KMS-11 (cell line): ENCODE data around the gene FBXO45.
"Not testable (repeated sequence)": the region's sequence is repeated elsewhere in the genome, so short reads cannot be mapped to it uniquely, and the experiment has no call there.

Experiments used
- H2AFZ ChIP-seq: fragments of 200-600 bp; sonication (generic); 2 replicates; pipeline ENCODE4 v1.6.1; 2016; ENCODE audit warnings: antibody characterized with exemption, mixed run types, low read depth
- H3K27ac ChIP-seq: fragments of 200-600 bp; sonication (generic); 2 replicates; pipeline ENCODE4 v1.6.1; 2016; ENCODE audit warnings: mild to moderate bottlenecking, mixed run types
- H3K27me3 ChIP-seq: fragments of 200-600 bp; sonication (generic); 2 replicates; pipeline ENCODE4 v1.6.1; 2017; ENCODE audit warnings: mild to moderate bottlenecking, low read depth, mixed run types, moderate library complexity; ENCODE audit not compliant: insufficient read depth
- H3K36me3 ChIP-seq: fragments of 200-600 bp; sonication (generic); 2 replicates; pipeline ENCODE4 v1.6.1; 2017; ENCODE audit warnings: mild to moderate bottlenecking, mixed run types; ENCODE audit not compliant: insufficient read depth
- H3K4me1 ChIP-seq: fragments of 200-600 bp; sonication (generic); 2 replicates; pipeline ENCODE4 v1.6.1; 2016; ENCODE audit warnings: mild to moderate bottlenecking, low read depth, mixed run types; ENCODE audit not compliant: poor library complexity, severe bottlenecking
- H3K4me2 ChIP-seq: fragments of 200-600 bp; sonication (generic); 2 replicates; pipeline ENCODE4 v1.7.0; 2016; ENCODE audit warnings: mild to moderate bottlenecking, mixed run types
- H3K4me3 ChIP-seq: fragments of 200-600 bp; sonication (generic); IDR thresholded peaks from 2 replicates; pipeline ENCODE4 v1.6.1; 2017; ENCODE audit warnings: low read depth, low read length, mixed read lengths; ENCODE audit not compliant: insufficient read depth
- H3K79me2 ChIP-seq: fragments of 200-600 bp; sonication (generic); 2 replicates; pipeline ENCODE4 v1.6.1; 2016; ENCODE audit warnings: low read depth, mixed run types; ENCODE audit not compliant: insufficient read depth
- H3K9ac ChIP-seq: fragments of 200-600 bp; sonication (generic); 2 replicates; pipeline ENCODE4 v1.6.1; 2016; ENCODE audit warnings: mild to moderate bottlenecking, mixed run types
- H4K20me1 ChIP-seq: fragments of 200-600 bp; sonication (generic); 2 replicates; pipeline ENCODE4 v1.6.1; 2016; ENCODE audit warnings: mild to moderate bottlenecking, mixed run types; ENCODE audit not compliant: insufficient read depth
- TF ChIP-seq, protein P1 (sequence below): fragments of 200-600 bp; sonication (generic); conservative IDR thresholded peaks from 2 replicates; pipeline ENCODE4 v1.6.1; 2017; ENCODE audit warnings: low read depth, mild to moderate bottlenecking, antibody characterized with exemption, low read length, moderate library complexity, mixed read lengths

FBXO45 gene

GRCh38 chr3:196633555-196634151 is 65.2 kb downstream of the FBXO45 start:
- Histone ChIP-seq H3K4me1 (peaks cover 40% of the 10 kb centered on the region), H4K20me1 (no peaks in the 10 kb centered on the region), H3K9ac (peak overlapping the region; percentile 97; the same call in 1 of the 2 replicates), H3K36me3 (no peaks in the 10 kb centered on the region), H3K79me2 (no peaks in the 10 kb centered on the region), H3K27me3 (no peaks in the 10 kb centered on the region), H3K4me2 (peak overlapping the region; percentile 98), H3K4me3 (no peak overlapping the region), H2AFZ (no peak overlapping the region), H3K27ac (peak overlapping the region; percentile 98; the same call in 1 of the 2 replicates)
- TF ChIP-seq, protein P1, sequence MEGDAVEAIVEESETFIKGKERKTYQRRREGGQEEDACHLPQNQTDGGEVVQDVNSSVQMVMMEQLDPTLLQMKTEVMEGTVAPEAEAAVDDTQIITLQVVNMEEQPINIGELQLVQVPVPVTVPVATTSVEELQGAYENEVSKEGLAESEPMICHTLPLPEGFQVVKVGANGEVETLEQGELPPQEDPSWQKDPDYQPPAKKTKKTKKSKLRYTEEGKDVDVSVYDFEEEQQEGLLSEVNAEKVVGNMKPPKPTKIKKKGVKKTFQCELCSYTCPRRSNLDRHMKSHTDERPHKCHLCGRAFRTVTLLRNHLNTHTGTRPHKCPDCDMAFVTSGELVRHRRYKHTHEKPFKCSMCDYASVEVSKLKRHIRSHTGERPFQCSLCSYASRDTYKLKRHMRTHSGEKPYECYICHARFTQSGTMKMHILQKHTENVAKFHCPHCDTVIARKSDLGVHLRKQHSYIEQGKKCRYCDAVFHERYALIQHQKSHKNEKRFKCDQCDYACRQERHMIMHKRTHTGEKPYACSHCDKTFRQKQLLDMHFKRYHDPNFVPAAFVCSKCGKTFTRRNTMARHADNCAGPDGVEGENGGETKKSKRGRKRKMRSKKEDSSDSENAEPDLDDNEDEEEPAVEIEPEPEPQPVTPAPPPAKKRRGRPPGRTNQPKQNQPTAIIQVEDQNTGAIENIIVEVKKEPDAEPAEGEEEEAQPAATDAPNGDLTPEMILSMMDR = no peak

DNA sequence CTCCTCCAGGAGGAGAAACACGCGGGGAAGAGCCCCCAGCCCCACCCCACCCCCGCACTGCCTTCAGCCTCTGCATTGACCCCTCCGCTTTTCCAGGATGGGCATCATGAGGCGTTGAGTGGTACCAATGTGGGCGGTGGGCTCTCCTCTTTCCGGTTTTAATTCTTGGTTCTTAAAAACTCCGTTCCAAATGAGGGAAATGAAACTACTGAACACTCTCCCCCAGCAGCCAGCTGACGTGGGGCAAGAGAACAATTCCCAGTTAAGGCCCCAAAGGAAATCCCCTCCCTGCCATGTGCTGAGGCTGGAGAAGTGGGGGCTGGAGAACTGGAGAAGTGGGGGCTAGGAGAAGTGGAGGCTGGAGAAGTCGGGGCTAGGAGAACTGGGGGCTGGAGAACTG is 65.8 kb downstream of the FBXO45 start:
- Histone ChIP-seq H3K27ac (no peak overlapping the region), H3K4me1 (peaks cover 44% of the 10 kb centered on the region), H4K20me1 (no peaks in the 10 kb centered on the region), H3K4me3 (no peak overlapping the region), H3K36me3 (no peaks in the 10 kb centered on the region), H2AFZ (no peak overlapping the region), H3K79me2 (no peaks in the 10 kb centered on the region), H3K4me2 (0 out of 2 replicates have a peak overlapping the region, but pooled peaks have one; percentile 98), H3K9ac (no peak overlapping the region), H3K27me3 (no peaks in the 10 kb centered on the region)
- TF ChIP-seq, protein P1 = no peak

DNA sequence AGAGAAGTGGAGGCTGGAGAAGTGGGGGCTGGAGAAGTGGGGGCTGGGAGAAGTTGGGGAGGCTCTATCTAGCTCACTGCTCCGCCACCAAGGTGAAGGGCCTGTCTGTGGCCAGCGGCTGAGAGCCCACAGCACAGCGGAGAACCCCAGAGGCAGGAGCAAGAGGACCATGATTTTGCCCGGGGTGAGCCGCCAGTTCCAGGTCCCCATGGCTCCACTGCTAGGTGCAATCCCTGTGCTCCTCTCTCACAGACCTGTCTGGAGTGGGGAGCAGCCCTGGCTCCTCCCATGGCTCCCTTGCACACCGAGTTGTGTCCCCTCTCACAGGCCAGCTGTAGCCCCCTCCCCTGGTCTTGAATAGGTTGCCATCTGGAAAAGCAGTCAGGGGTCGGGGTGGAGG is 66.4 kb downstream of the FBXO45 start:
- H3K4me1 ChIP-seq = peaks cover 39% of the 10 kb centered on the region
- no peak overlapping the region for H2AFZ ChIP-seq
- no peak overlapping the region for H3K4me2 ChIP-seq
- no peak overlapping the region for H3K4me3 ChIP-seq
- peaks cover 3% of the 10 kb centered on the region; the same call in 1 of the 2 replicates for H3K79me2 ChIP-seq
- no peaks in the 10 kb centered on the region for H4K20me1 ChIP-seq
- no peaks in the 10 kb centered on the region for H3K36me3 ChIP-seq
- TF ChIP-seq, protein P1 = no peak
- H3K27me3 ChIP-seq = no peaks in the 10 kb centered on the region
- H3K9ac ChIP-seq = no peak overlapping the region
- no peak overlapping the region for H3K27ac ChIP-seq

GRCh38 chr3:196636369-196637349 is 68.2 kb downstream of the FBXO45 start:
- TF ChIP-seq, protein P1 = no peak
- Histone ChIP-seq H3K4me2 (no peak overlapping the region), H3K79me2 (peaks cover 19% of the 10 kb centered on the region; the same call in 1 of the 2 replicates), H3K27ac (no peak overlapping the region), H2AFZ (no peak overlapping the region), H4K20me1 (no peaks in the 10 kb centered on the region), H3K4me1 (peaks cover 31% of the 10 kb centered on the region), H3K36me3 (no peaks in the 10 kb centered on the region), H3K9ac (no peak overlapping the region), H3K27me3 (no peaks in the 10 kb centered on the region), H3K4me3 (no peak overlapping the region)

GRCh38 chr3:196637941-196638340 is 69.5 kb downstream of the FBXO45 start:
- not testable (repeated sequence) for H3K27me3 ChIP-seq, H3K27ac ChIP-seq, H3K4me3 ChIP-seq, H4K20me1 ChIP-seq, H3K36me3 ChIP-seq, H2AFZ ChIP-seq, H3K4me2 ChIP-seq, H3K9ac ChIP-seq
- Histone ChIP-seq H3K4me1 (peaks cover 31% of the 10 kb centered on the region), H3K79me2 (peaks cover 19% of the 10 kb centered on the region; the same call in 1 of the 2 replicates)
